Left lung (tissue), 10 donors: ENCODE data around the gene GHRL. TPM values are rescaled to one million over a fixed set of nuclear protein-coding genes. Genes with fewer than 3 reads are reported as not detected.

Source experiments
- ATAC-seq: fragments of 200-7000 bp; cut with Tn5 transposase; one replicate; pipeline ENCODE4 v1.9.1; 2020; ENCODE audit warnings: moderate library complexity
- DNase-seq, 4 donors: peaks; one replicate each; pipeline ENCODE4 v3.0.0-alpha.2; 2013 to 2020
- H3K27ac ChIP-seq, 2 donors: fragments of 200-600 bp; sonication (generic) in 1 of 2; one replicate each; pipeline versions ENCODE4 v1.5.0 to v1.8.0; 2020 to 2021
- H3K27me3 ChIP-seq, 2 donors: fragments of 200-600 bp; sonication (generic) in 1 of 2; one replicate each; pipeline versions ENCODE4 v1.5.0 to v1.8.0; 2020 to 2021
- H3K36me3 ChIP-seq, 2 donors: fragments of 200-600 bp; sonication (generic) in 1 of 2; one replicate each; pipeline versions ENCODE4 v1.5.0 to v1.8.0; 2020 to 2021
- H3K4me1 ChIP-seq, 2 donors: fragments of 200-600 bp; one replicate each; pipeline ENCODE4 v1.8.0; 2021
- H3K4me3 ChIP-seq, 2 donors: fragments of 200-600 bp; sonication (generic) in 1 of 2; one replicate each; pipeline versions ENCODE4 v1.5.0 to v1.8.0; 2020 to 2021; ENCODE audit warnings: mild to moderate bottlenecking in 1 of 2
- H3K9me3 ChIP-seq, 2 donors: fragments of 200-600 bp; sonication (generic) in 1 of 2; one replicate each; pipeline versions ENCODE4 v1.5.0 to v1.8.0; 2020 to 2021
- CTCF ChIP-seq, 2 donors: fragments of 200-600 bp; sonication (generic) in 1 of 2; IDR thresholded peaks; one replicate each; pipeline versions ENCODE4 v1.5.0 to v1.8.0; 2021; ENCODE audit warnings: antibody characterized with exemption in 2 of 2
- intact Hi-C, 2 donors: fragments of 100-400 bp; cut with DNase I; formaldehyde crosslinking; loops; one replicate each; pipeline versions ENCODE4 v1.11.2 to v1.14.2; 2022
- polyA plus RNA-seq, 6 donors: library from polyadenylated mRNA; unstranded; fragments of 120-200 nt; gene quantifications; one replicate each; pipeline ENCODE4 v1.2.1, GENCODE V29; 2013; ENCODE audit not compliant: insufficient read length in 6 of 6
- total RNA-seq, 2 donors: library from RNA; stranded (reverse); fragmentation: NEBNext Ultra II Directional; extraction: Animal tissue kit (Norgen Biotek cat#: 25700); gene quantifications; one replicate each; pipeline ENCODE4 v1.2.1, GENCODE V29; 2021
- donor health status: DM: no; HTN: yes; CAD: no.
- donor health status: DM: no; HTN: no; CAD: no.

Gene GHRL
- total and polyA plus RNA-seq, 8 donors: 0.17 to 195 (median 114) TPM

GRCh38 chr3:10329495-10330015 is 36.8 kb upstream of the GHRL start:
- no peak for DNase-seq
- Histone ChIP-seq H3K27me3 (peaks cover 13 to 52% of the 10 kb centered on the region in 2 donors), H3K9me3 (no peaks in the 10 kb centered on the region), H3K4me3 (no peak overlapping the region), H3K4me1 (no peaks in the 10 kb centered on the region), H3K27ac (no peak overlapping the region), H3K36me3 (no peaks in the 10 kb centered on the region)
- intact Hi-C loops: no loop called here
- no peak for ATAC-seq
- no peak for TF ChIP-seq CTCF (IDR thresholded peaks at IDR 0.05)

- intact Hi-C loops: no loop called here
- Histone ChIP-seq H3K36me3 (no peaks in the 10 kb centered on the region), H3K4me1 (no peaks in the 10 kb centered on the region), H3K4me3 (no peak overlapping the region), H3K9me3 (no peaks in the 10 kb centered on the region), H3K27me3 (peaks cover 13 to 52% of the 10 kb centered on the region in 2 donors), H3K27ac (no peak overlapping the region)
- ATAC-seq: no peak
- no peak for TF ChIP-seq CTCF (IDR thresholded peaks at IDR 0.05)
- no peak for DNase-seq
These were observed 35.8 kb upstream of the GHRL start for GRCh38 chr3:10328460-10329071.

- no peak for TF ChIP-seq CTCF (IDR thresholded peaks at IDR 0.05)
- no peak for ATAC-seq
- DNase-seq: no peak
These were observed 34.8 kb upstream of the GHRL start for GRCh38 chr3:10327592-10327991.

GRCh38 chr3:10322352-10322710 is 29.6 kb upstream of the GHRL start:
- DNase-seq (no peak), ATAC-seq (no peak)
- H3K27ac ChIP-seq: no peak overlapping the region
- intact Hi-C loops: no loop called here
- H3K36me3 ChIP-seq: peaks cover 3 to 17% of the 10 kb centered on the region in 2 donors
- no peak overlapping the region for H3K4me3 ChIP-seq
- H3K27me3 ChIP-seq: peaks cover 2 to 12% of the 10 kb centered on the region in 2 donors
- no peak for TF ChIP-seq CTCF (IDR thresholded peaks at IDR 0.05)
- H3K9me3 ChIP-seq: no peaks in the 10 kb centered on the region
- H3K4me1 ChIP-seq: peaks cover 7 to 30% of the 10 kb centered on the region in 2 donors

More at GRCh38 chr3:10327592-10327991, 34.8 kb upstream of the GHRL start:
- intact Hi-C loops: no loop called here
- Histone ChIP-seq H3K4me1 (no peaks in the 10 kb centered on the region), H3K36me3 (no peaks in the 10 kb centered on the region), H3K9me3 (no peaks in the 10 kb centered on the region), H3K27ac (no peak overlapping the region), H3K27me3 (peaks cover 13 to 52% of the 10 kb centered on the region in 2 donors), H3K4me3 (no peak overlapping the region)

GRCh38 chr3:10321630-10322351 is 29.0 kb upstream of the GHRL start:
- H3K4me3 ChIP-seq: peak overlapping the region in 1 of 2 donors; percentile 84

More at GRCh38 chr3:10321630-10322351, 29.0 kb upstream of the GHRL start:
- no peak for TF ChIP-seq CTCF (IDR thresholded peaks at IDR 0.05)
- H3K36me3 ChIP-seq: peaks cover 3 to 22% of the 10 kb centered on the region in 2 donors
- H3K27me3 ChIP-seq: peaks cover 0 to 7% of the 10 kb centered on the region in 2 donors
- peak overlapping the region in 1 of 2 donors; percentile 86 for H3K27ac ChIP-seq
- intact Hi-C loops: no loop called here
- H3K9me3 ChIP-seq: no peaks in the 10 kb centered on the region
- H3K4me1 ChIP-seq: peaks cover 7 to 30% of the 10 kb centered on the region in 2 donors
- DNase-seq (no peak), ATAC-seq (no peak)
